ENCODE measurements around the gene PPP1R15B. TPM values are rescaled to one million over a fixed set of nuclear protein-coding genes. Genes with fewer than 3 reads are reported as not detected.
A peak's percentile ranks its signal among the peaks of the same experiment; 100 is the strongest.

Gene PPP1R15B
- total RNA-seq, 4 donors from 2014 or later: 44.4 to 53.2 (median 50.9) TPM

- no peak for TF ChIP-seq CTCF (IDR thresholded peaks at IDR 0.05)
- TF ChIP-seq EP300 (IDR thresholded peaks at IDR 0.05): no peak
- no peak for TF ChIP-seq POLR2AphosphoS5 (IDR thresholded peaks at IDR 0.05)
- TF ChIP-seq POLR2A (IDR thresholded peaks at IDR 0.05): no peak
- no peaks in the 10 kb centered on the region for H3K9me3 ChIP-seq
Observed at GRCh38 chr1:204368996-204369726, 42.5 kb downstream of the PPP1R15B start.

GRCh38 chr1:204367956-204368355, 43.7 kb downstream of the PPP1R15B start:
- H3K4me3 ChIP-seq: no peak overlapping the region
- H3K9me3 ChIP-seq: no peaks in the 10 kb centered on the region
- 64 to 69% methylated on average over 8 to 9 of the region's 10 CpGs for WGBS, 2 donors (ENCODE audit: low coverage in 1 of 2)
- H3K4me1 ChIP-seq: peaks cover 0 to 20% (median 4%) of the 10 kb centered on the region in 3 donors
- no peaks in the 10 kb centered on the region for H3K36me3 ChIP-seq
- no peak overlapping the region for H3K27ac ChIP-seq
- no peak for ATAC-seq
- H3K27me3 ChIP-seq: peaks cover 54% of the 10 kb centered on the region
- TF ChIP-seq POLR2AphosphoS5 (IDR thresholded peaks at IDR 0.05) (no peak), CTCF (IDR thresholded peaks at IDR 0.05) (no peak), POLR2A (IDR thresholded peaks at IDR 0.05) (no peak), EP300 (IDR thresholded peaks at IDR 0.05) (no peak)

More at GRCh38 chr1:204368996-204369726, 42.5 kb downstream of the PPP1R15B start:
- H3K27ac ChIP-seq: no peak overlapping the region
- peaks cover 0 to 8% (median 0%) of the 10 kb centered on the region in 3 donors for H3K4me1 ChIP-seq
- 60 to 61% methylated on average over 2 to 7 of the region's 13 CpGs for WGBS, 2 donors (ENCODE audit: low coverage in 1 of 2)
- ATAC-seq: no peak
- H3K27me3 ChIP-seq: peaks cover 61% of the 10 kb centered on the region
- H3K4me3 ChIP-seq: no peak overlapping the region
- no peaks in the 10 kb centered on the region for H3K36me3 ChIP-seq

GRCh38 chr1:204367193-204367858, 44.3 kb downstream of the PPP1R15B start:
- ATAC-seq: no peak
- Histone ChIP-seq H3K27me3 (peaks cover 58% of the 10 kb centered on the region), H3K4me3 (no peak overlapping the region), H3K4me1 (peaks cover 0 to 21% (median 4%) of the 10 kb centered on the region in 3 donors), H3K27ac (no peak overlapping the region), H3K36me3 (no peaks in the 10 kb centered on the region), H3K9me3 (no peaks in the 10 kb centered on the region)
- WGBS, 2 donors (ENCODE audit: low coverage in 1 of 2): 72 to 87% methylated on average over 9 to 10 of the region's 16 CpGs
- TF ChIP-seq CTCF (IDR thresholded peaks at IDR 0.05) (no peak), POLR2A (IDR thresholded peaks at IDR 0.05) (no peak), EP300 (IDR thresholded peaks at IDR 0.05) (no peak), POLR2AphosphoS5 (IDR thresholded peaks at IDR 0.05) (no peak)

GRCh38 chr1:204366759-204367158, 44.9 kb downstream of the PPP1R15B start:
- Histone ChIP-seq H3K9me3 (no peaks in the 10 kb centered on the region), H3K4me3 (no peak overlapping the region), H3K27ac (no peak overlapping the region), H3K36me3 (no peaks in the 10 kb centered on the region), H3K27me3 (peaks cover 63% of the 10 kb centered on the region), H3K4me1 (peaks cover 0 to 21% (median 4%) of the 10 kb centered on the region in 3 donors)
- WGBS, 2 donors (ENCODE audit: low coverage in 1 of 2): 82 to 88% methylated on average over 2 to 4 of the region's 7 CpGs
- ATAC-seq: no peak
- TF ChIP-seq POLR2AphosphoS5 (IDR thresholded peaks at IDR 0.05) (no peak), CTCF (IDR thresholded peaks at IDR 0.05) (peak in 1 of 4 experiments; percentile 24), EP300 (IDR thresholded peaks at IDR 0.05) (no peak)

Measured in gastroesophageal sphincter (tissue), 4 donors.